Right ventricle myocardium inferior (tissue), 1 donor: ENCODE data around the gene SLC45A3. TPM values are rescaled to one million over a fixed set of nuclear protein-coding genes. Genes with fewer than 3 reads are reported as not detected.

Experiments
- ATAC-seq: fragments of 200-7000 bp; cut with Tn5 transposase; one replicate; pipeline ENCODE4 v1.9.1; 2020; ENCODE audit warnings: mild to moderate bottlenecking, moderate library complexity
- DNase-seq: peaks from one replicate; pipeline ENCODE4 v3.0.0; 2021; ENCODE audit errors: missing footprints
- intact Hi-C: fragments of 100-400 bp; cut with DNase I; formaldehyde crosslinking; loops from one replicate; pipeline ENCODE4 v1.11.0; 2022
- total RNA-seq: library from RNA; stranded (reverse); fragmentation: NEBNext Ultra II Directional; extraction: Animal tissue kit (Norgen Biotek cat#: 25700); gene quantifications from one replicate; pipeline ENCODE4 v1.2.1, GENCODE V29; 2021
- donor health status: DM: no; HTN: yes; CAD: no; lungs with severe emphysema.

Gene SLC45A3
- total RNA-seq, 1 donor from 2014 or later = 6.5 TPM

GRCh38 chr1:205672970-205673369, 7.3 kb downstream of the SLC45A3 start:
- intact Hi-C loops = no loop called here
- ATAC-seq (no peak), DNase-seq (no peak)

GRCh38 chr1:205672395-205672889, 7.9 kb downstream of the SLC45A3 start:
- intact Hi-C loops = no loop called here

GRCh38 chr1:205670611-205671430, 9.5 kb downstream of the SLC45A3 start:
- intact Hi-C loops = no loop called here
- ATAC-seq (peak; percentile 30), DNase-seq (no peak)

More at GRCh38 chr1:205672395-205672889, 7.9 kb downstream of the SLC45A3 start:
- ATAC-seq (no peak), DNase-seq (no peak)

- ATAC-seq (no peak), DNase-seq (no peak)
- intact Hi-C loops = no loop called here
Observed at GRCh38 chr1:205670150-205670446, 10.2 kb downstream of the SLC45A3 start.

GRCh38 chr1:205669341-205670149, 10.8 kb downstream of the SLC45A3 start:
- DNase-seq (no peak), ATAC-seq (no peak)
- intact Hi-C loops = no loop called here

- intact Hi-C loops = no loop called here
- ATAC-seq (no peak), DNase-seq (no peak)
Observed at GRCh38 chr1:205668951-205669340, 11.4 kb downstream of the SLC45A3 start.

GRCh38 chr1:205667909-205668643, 12.2 kb downstream of the SLC45A3 start:
- no peak for DNase-seq
- intact Hi-C loops = no loop called here

GRCh38 chr1:205666372-205667166, 13.7 kb downstream of the SLC45A3 start:
- intact Hi-C loops = no loop called here
- ATAC-seq = no peak

More at GRCh38 chr1:205667909-205668643, 12.2 kb downstream of the SLC45A3 start:
- ATAC-seq = no peak

GRCh38 chr1:205665201-205666045, 14.9 kb downstream of the SLC45A3 start:
- DNase-seq = no peak
- intact Hi-C loops = no loop called here
- ATAC-seq = no peak

More at GRCh38 chr1:205666372-205667166, 13.7 kb downstream of the SLC45A3 start:
- no peak for DNase-seq

- intact Hi-C loops = no loop called here
- ATAC-seq = no peak
- DNase-seq = no peak
Observed at GRCh38 chr1:205664399-205665017, 15.8 kb downstream of the SLC45A3 start.

GRCh38 chr1:205663286-205663936, 16.9 kb downstream of the SLC45A3 start:
- DNase-seq = no peak
- intact Hi-C loops = no loop called here
- ATAC-seq = no peak

- ATAC-seq (no peak), DNase-seq (no peak)
- intact Hi-C loops = no loop called here
Observed at GRCh38 chr1:205662791-205663190, 17.5 kb downstream of the SLC45A3 start.

GRCh38 chr1:205662135-205662738, 18.1 kb downstream of the SLC45A3 start:
- DNase-seq = no peak
- no peak for ATAC-seq
- intact Hi-C loops = no loop called here

GRCh38 chr1:205661429-205662134, 18.7 kb downstream of the SLC45A3 start:
- no peak for DNase-seq
- intact Hi-C loops = no loop called here

GRCh38 chr1:205660361-205660760, 19.9 kb downstream of the SLC45A3 start:
- DNase-seq (no peak), ATAC-seq (no peak)
- intact Hi-C loops = no loop called here

More at GRCh38 chr1:205661429-205662134, 18.7 kb downstream of the SLC45A3 start:
- ATAC-seq = no peak
